ENCODE results near the gene ADGRE1. TPM values are rescaled to one million over a fixed set of nuclear protein-coding genes. Genes with fewer than 3 reads are reported as not detected.

Gene ADGRE1
- total and polyA plus RNA-seq, 2 of the 4 experiments (the other 2 are of a cell fraction): not detected

DNA sequence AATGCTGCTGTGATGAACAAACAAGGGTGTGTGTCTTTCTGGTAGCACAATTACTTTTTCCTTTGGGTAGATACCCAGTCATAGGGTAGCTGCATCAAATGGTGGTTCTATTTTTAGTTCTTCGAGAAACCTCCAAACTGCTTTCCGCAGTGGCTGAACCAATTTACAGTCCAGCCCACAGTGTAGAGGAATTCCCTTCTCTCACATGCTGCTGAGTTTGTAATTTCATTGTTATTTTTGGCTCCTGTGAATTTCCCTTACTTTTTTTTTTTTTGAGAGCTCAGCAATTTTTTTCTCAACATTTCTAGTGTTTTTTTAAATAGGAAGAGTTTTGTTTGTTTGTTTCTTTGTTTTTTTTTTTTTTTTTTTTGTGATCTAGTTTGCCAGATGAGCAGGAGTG, 37.5 kb upstream of the ADGRE1 start:
- Histone ChIP-seq H3K56ac (ENCODE audit: extremely low read depth, insufficient read depth, low read length) (no peak overlapping the region), H3K27ac (ENCODE audit: insufficient read depth, low read length) (no peak overlapping the region), H4K91ac (ENCODE audit: insufficient read depth, low read depth, low read length) (no peak overlapping the region), H3K4me2 (ENCODE audit: low read depth, low read length) (no peak overlapping the region), H3K9me1 (ENCODE audit: insufficient read depth, low read length) (no peaks in the 10 kb centered on the region), H3K4me3 (ENCODE audit: insufficient read depth, low read depth, low read length) (no peak overlapping the region), H4K5ac (ENCODE audit: low read depth, low read length) (no peak overlapping the region), H2BK120ac (ENCODE audit: low read depth, low read length) (no peak overlapping the region), H3K27me3 (ENCODE audit: control insufficient read depth, insufficient read depth, low read length) (no peaks in the 10 kb centered on the region), H2AFZ (replicated peaks; ENCODE audit: low read length, poor library complexity) (no peak overlapping the region), H2BK5ac (ENCODE audit: low read depth, low read length, poor library complexity, severe bottlenecking) (no peak overlapping the region), H3K9ac (ENCODE audit: low read depth, low read length) (no peak overlapping the region), H3K23ac (ENCODE audit: low read depth, low read length) (no peak overlapping the region), H2BK20ac (ENCODE audit: low read depth, low read length) (no peak overlapping the region), H3K9me3 (ENCODE audit: control insufficient read depth, insufficient read depth, low read length) (no peaks in the 10 kb centered on the region; the same call in 1 of the 2 replicates), H3K79me1 (ENCODE audit: low read depth in 1 of 2, low read length in 2 of 2) (no peaks in the 10 kb centered on the region), H4K20me1 (ENCODE audit: insufficient read depth, low read length) (no peaks in the 10 kb centered on the region), H2AK5ac (ENCODE audit: low read depth, low read length) (no peak overlapping the region), H3K4ac (ENCODE audit: low read depth, low read length) (no peak overlapping the region), H4K8ac (ENCODE audit: low read depth in 2 of 2, low read length in 2 of 2) (no peak overlapping the region), H3K36me3 (ENCODE audit: control insufficient read depth, insufficient read depth, low read length) (no peaks in the 10 kb centered on the region), H3K14ac (replicated peaks; ENCODE audit: low read depth, low read length) (no peak overlapping the region), H2BK15ac (ENCODE audit: low read depth, low read length) (no peak overlapping the region), H3K4me1 (ENCODE audit: control insufficient read depth, insufficient read depth, low read length) (no peaks in the 10 kb centered on the region), H2AK9ac (replicated peaks; ENCODE audit: low read depth, low read length, poor library complexity) (no peak overlapping the region), H3K18ac (ENCODE audit: low read depth, low read length) (no peak overlapping the region)
- dilution Hi-C loops (cut with HindIII; ENCODE audit: low sequenced_read_pairs, unreplicated experiment): no loop called here
- intact Hi-C loops (cut with micrococcal nuclease): no loop called here
- DNase-seq: no peak
- BruUV-seq (replicated peaks): no TSS peak
- TF ChIP-seq POLR2A (IDR thresholded peaks at IDR 0.05; ENCODE audit: low read depth, low read length) (no peak), MAFK (IDR thresholded peaks at IDR 0.05; ENCODE audit: low read depth, low read length) (peak; percentile 48; the same call in 1 of the 2 replicates), ELK1 (IDR thresholded peaks at IDR 0.05; ENCODE audit: borderline replicate concordance, low read depth, low read length) (no peak)
- no peak for ATAC-seq (ENCODE audit: low read depth)
- ChIA-PET POLR2A (ENCODE audit: unreplicated experiment) (no interaction called here), CTCF (no interaction called here)
- in situ Hi-C loops (cut with MboI; ENCODE audit: low sequenced_read_pairs): loop anchor here (25.0 kb wide), 1 partner anchor 713 kb away; the partner anchor contains the start of gene ACSBG2
- WGBS, 2 experiments (ENCODE audit: extremely low coverage in 2 of 2, insufficient read length in 1 of 2): no CpG with 5 or more reads among the region's 2 CpGs
